Glomerular visceral epithelial cell (primary cell): Measurements from ENCODE around the gene TSPAN33.
"Not testable (repeated sequence)": the region's sequence is repeated elsewhere in the genome, so short reads cannot be mapped to it uniquely, and the experiment has no call there.

Source experiments
- DNase-seq: peaks from one replicate; pipeline ENCODE4 v3.0.0-alpha.2; 2016; ENCODE audit errors: extremely low spot score

The TSPAN33 gene

GRCh38 chr7:129170441-129171021 lies 26.0 kb downstream of the TSPAN33 start:
- DNase-seq: no peak

- not testable (repeated sequence) for DNase-seq
Observed at GRCh38 chr7:129173861-129174260, 29.4 kb downstream of the TSPAN33 start.

- DNase-seq: no peak
Observed at GRCh38 chr7:129176916-129177710, 32.6 kb downstream of the TSPAN33 start.

GRCh38 chr7:129184981-129185670 lies 40.6 kb downstream of the TSPAN33 start:
- DNase-seq: no peak

GRCh38 chr7:129186749-129187260 lies 42.3 kb downstream of the TSPAN33 start:
- no peak for DNase-seq

- no peak for DNase-seq
Observed at GRCh38 chr7:129187681-129188371, 43.3 kb downstream of the TSPAN33 start.

- DNase-seq: peak; percentile 52
Observed at GRCh38 chr7:129188372-129188891, 43.9 kb downstream of the TSPAN33 start, which contains the start of gene SMO. SMO (plus strand) TSS chr7:129188633; CDS start chr7:129189152, 519 bp downstream.

GRCh38 chr7:129188892-129189660 lies 44.6 kb downstream of the TSPAN33 start:
- peak; percentile 31 for DNase-seq

- no peak for DNase-seq
Observed at GRCh38 chr7:129189661-129190310, 45.3 kb downstream of the TSPAN33 start.

- no peak for DNase-seq
Observed at GRCh38 chr7:129191272-129191671, 46.8 kb downstream of the TSPAN33 start.

GRCh38 chr7:129193892-129194291 lies 49.4 kb downstream of the TSPAN33 start:
- no peak for DNase-seq

GRCh38 chr7:129197771-129198170 lies 53.3 kb downstream of the TSPAN33 start:
- no peak for DNase-seq

- no peak for DNase-seq
Observed at GRCh38 chr7:129199406-129199805, 54.9 kb downstream of the TSPAN33 start.

- no peak for DNase-seq
Observed at GRCh38 chr7:129202058-129202777, 57.7 kb downstream of the TSPAN33 start.

- DNase-seq: no peak
Observed at GRCh38 chr7:129203050-129203741, 58.7 kb downstream of the TSPAN33 start.

GRCh38 chr7:129205126-129205818 lies 60.8 kb downstream of the TSPAN33 start:
- no peak for DNase-seq

- no peak for DNase-seq
Observed at GRCh38 chr7:129205987-129206785, 61.7 kb downstream of the TSPAN33 start.

- no peak for DNase-seq
Observed at GRCh38 chr7:129208667-129209066, 64.2 kb downstream of the TSPAN33 start.
